HG03342 (cell line): ENCODE measurements around the gene C20orf204.

Experiments used
- ATAC-seq: cut with Tn5 transposase; IDR thresholded peaks from one replicate; pipeline ENCODE4 v1.9.1; 2021; ENCODE audit warnings: mild to moderate bottlenecking, moderate library complexity; ENCODE audit not compliant: unreplicated experiment

The C20orf204 gene

DNA sequence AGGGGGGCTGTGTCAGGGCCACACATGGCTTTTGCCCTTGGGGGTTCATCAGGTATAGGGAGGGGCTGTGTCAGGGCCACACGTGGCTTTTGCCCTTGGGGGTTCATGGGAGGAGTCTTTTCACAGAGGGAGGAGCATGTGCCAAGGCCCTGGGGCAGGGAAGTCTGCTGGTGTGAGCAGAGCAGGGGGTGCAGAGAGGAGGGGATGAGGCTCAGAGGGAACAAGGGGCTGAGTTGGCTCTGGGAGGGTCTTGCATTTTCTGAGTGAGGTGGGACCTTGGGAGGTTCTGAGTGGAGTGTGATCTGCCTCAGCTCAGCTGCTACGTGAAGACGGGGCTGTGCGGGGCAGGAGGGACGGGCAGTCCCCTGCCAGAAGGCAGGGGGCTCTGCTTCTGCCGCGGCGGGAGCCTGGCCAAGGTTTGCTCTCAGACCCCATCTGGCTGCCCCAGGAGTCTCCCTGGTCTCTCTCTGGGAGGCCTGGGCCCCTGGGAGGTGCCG, 19.5 kb downstream of the C20orf204 start:
- ATAC-seq: no peak

- ATAC-seq: no peak
These were observed 20.1 kb downstream of the C20orf204 start for GRCh38 chr20:64055893-64056638.

- ATAC-seq: no peak
These were observed 20.6 kb downstream of the C20orf204 start for GRCh38 chr20:64056639-64056888.

DNA sequence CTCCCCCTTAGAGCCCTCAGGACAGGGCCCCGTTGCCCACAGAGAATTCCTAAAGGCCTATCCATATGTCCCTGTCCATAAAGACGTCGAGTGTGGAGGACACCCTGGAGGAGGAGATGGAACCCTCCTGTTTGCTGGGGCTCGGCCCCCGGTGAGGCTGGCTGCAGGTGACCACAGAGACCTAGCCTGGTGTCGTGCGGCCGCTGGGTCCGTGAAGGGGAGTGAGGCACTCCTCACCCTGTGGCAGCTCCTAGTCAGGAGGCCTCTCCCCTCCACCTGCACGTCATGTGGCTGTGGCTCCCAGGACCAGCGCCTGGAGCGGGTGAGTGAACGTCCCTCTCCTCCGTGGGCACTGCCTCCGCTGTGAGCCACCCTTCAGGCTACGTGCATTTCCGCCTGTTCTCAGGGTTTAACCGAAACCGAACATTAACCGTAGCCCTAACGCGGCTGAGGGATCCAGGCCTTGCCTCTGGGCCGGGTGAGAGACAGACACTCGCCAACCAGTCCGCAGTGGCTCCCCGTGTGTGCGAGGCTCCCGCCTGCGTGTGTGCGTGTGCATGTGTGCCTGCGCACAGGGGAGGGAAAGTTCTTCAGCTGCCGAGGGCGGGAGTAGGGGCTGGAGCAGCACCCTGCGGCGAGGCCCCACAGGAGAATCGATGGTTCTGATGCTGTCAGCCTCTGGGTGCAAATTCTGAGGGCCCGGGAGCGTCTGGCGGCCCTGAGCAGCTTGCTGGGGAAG, 21.1 kb downstream of the C20orf204 start:
- no peak for ATAC-seq

DNA sequence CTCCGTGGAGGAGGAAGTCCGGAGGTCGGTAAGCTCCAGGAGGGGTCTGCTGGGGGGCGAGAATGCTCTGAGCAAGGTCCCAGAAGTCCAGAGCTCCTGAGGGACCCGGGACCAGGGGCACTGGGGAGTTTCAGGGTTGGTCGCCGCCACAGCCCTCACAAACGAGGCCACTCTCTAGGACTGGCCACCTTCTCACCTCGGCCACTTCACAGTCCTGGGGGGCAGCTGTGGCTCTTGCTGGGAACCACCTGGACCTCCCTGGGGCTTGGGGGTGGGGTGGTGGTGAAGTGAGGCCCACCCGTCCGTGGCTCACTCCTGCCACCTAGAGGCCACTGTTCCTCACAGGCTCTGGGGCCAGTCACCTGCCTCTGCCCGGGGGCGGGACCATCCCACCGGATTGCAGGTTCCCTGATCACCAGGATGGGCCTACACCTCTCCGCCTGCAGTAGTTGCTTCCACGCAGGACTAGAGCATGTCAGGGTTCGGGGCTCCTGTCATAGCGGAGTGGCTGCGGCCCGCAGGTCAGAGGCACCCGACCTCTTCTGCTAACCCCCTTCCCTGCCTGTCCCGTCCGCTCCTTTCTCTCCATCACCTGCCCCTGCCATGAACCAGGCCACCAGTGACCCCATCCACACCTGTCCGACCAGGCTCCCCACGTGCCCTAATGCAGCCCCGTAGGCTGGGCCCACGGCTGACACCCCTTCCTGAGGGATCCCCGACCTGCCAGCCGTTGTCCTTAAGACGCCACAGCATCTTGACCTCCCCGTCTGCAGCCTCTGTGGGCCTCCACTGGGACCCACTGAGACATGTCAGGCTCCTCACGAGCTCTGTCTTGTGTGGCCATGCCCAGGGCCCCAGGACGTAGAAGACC, 21.9 kb downstream of the C20orf204 start:
- no peak for ATAC-seq

DNA sequence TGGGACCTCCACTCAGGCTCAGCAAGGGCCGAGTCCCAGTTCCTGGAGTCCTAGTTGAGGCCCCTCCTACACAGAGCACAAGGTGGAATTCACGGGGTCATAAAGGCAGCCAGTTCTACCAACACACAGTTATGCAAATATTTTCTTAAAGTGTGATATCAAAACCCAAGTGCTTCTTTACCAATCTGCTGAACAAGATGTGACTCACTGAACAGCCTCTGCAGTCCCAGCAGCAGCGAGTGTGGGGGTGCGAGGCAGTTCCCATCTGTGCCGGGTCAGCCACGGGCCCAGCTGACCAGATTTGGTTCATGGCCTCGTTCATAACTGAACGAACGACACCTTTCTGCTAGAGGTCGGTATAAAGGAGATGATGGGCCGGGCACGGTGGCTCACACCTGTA, 22.6 kb downstream of the C20orf204 start:
- no peak for ATAC-seq

- no peak for ATAC-seq
These were observed 26.3 kb downstream of the C20orf204 start for GRCh38 chr20:64062276-64062595.

DNA sequence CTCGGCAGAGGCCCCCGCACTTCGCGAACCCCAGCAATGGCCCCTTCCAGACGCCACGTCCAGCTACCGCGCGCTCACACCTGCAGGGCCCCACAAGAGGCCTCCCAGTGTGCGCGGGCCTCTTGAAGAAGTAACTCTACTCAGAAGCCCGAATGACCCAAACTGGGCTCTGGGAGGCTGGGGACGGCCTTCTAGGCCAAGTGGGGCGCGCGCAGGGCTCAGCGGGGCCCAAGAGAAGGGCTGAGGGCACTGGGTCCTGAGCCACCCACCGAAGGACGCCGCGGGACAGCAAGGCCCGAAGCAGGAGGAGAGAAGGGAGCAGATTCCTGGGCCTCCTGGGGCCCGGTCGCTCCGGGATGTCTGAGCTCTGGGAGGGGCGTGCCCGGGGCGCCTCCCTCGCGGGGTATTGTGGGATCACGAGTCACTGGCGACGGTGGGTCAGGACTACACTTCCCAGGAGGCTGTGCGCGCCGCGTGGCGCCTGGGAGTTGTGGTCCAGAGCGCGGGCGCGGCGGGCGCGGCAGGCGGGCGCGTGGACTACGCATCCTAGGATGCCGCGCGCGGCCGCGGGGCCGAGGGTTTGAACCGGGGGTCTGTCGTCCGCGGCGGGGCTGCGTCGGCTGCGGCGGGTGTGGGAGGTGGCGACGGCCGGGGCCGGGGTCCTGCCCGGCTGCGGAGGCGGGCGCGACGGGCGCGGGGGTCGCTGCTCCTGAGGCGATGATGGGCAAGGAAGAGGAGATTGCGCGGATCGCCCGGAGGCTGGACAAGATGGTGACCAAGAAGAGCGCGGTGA, 26.8 kb downstream of the C20orf204 start, which contains the start of gene TCEA2:
TSS of gene TCEA2 (plus strand) at position 603 of the 793 bp plus-strand sequence. CDS start at position 718, 115 bp downstream.
- peak; percentile 81 for ATAC-seq

DNA sequence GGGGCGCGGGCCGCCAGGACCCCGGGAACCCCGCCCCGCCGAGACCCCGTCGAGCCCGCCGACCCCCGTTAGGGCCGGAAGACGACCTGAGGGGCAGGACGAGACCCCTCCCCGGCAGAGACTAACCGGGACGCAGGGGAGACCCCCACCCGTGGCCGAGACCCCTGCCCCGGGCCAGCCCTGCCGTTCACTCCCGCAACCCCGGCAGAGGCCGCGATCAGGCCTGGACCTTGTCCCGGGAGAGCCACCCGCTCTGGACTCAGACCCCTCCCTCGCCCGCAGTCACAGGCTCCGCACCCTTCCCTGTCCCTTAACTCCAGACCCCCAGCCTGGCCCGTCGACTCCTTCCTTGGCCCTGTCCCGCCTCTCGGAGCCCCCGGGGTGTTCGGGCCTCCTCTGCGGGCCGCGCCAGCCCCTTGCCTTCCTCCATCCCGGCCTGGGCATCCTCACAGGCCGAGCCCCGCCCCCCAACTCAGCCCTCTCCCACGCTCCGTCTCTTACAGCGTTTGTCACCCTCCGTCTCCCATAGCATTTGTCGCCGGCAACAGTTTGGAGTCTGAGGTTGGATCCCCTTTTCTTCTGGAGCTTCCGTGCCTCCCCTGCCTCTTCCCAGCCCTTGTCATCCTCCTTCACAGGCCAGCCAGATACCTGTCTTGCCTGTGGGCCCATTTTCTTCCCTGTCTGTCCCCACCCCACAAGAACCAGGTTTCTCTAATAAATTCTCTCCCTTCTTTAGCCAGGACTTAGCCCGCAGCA, 27.6 kb downstream of the C20orf204 start:
- no peak for ATAC-seq

- ATAC-seq: no peak
These were observed 28.2 kb downstream of the C20orf204 start for GRCh38 chr20:64064145-64064698.

GRCh38 chr20:64065062-64065973, 29.3 kb downstream of the C20orf204 start:
- no peak for ATAC-seq

GRCh38 chr20:64065974-64066343, 30.0 kb downstream of the C20orf204 start:
- ATAC-seq: peak; percentile 41

GRCh38 chr20:64067005-64067632, 31.1 kb downstream of the C20orf204 start:
- no peak for ATAC-seq

GRCh38 chr20:64067733-64068307, 31.8 kb downstream of the C20orf204 start:
- ATAC-seq: no peak

DNA sequence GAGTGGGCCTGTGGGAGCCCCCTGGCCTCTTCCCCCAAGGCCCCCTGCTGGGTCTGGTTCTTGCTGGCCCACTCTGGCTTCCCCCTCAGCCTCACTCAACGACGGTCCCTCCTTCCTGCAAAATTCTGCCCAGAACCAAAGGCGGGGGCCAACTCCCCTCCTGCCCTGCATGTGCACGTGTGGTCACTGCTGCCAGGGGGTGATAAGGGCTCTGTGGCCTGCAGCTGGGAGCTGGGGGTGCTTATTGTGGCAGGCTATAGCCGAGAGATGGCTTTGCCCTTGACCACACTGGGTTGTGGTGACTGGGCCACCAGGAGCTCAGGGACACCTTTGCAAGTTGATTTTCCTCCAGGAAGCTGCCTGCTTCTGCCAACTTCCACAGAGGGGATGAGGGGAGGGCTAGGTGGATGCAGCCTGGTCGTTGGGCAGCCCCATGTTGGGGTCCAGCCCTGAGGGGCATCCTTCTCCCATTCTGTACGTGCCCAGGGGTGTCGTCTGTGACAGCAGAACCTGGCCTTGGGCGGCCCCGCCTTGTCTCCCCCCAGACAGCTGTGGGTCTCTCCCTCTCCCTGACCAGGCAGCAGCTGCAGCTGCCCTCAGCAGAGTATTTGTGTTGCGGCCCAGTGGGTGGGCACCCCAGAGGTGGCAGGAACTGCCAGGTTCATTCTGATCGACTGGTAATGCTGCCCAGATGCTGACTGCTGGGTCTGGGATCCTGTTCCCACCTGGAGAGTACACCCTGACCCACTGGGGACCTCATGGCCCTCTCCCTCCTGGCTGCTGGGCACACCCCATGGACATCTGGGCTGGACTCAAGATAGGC, 32.6 kb downstream of the C20orf204 start:
- no peak for ATAC-seq

GRCh38 chr20:64069209-64069613, 33.2 kb downstream of the C20orf204 start:
- ATAC-seq: no peak

- ATAC-seq: no peak
These were observed 33.7 kb downstream of the C20orf204 start for GRCh38 chr20:64069614-64070243.
